Measurements from ENCODE around the gene SHPK.

The SHPK gene

GRCh38 chr17:3678821-3679530, 42.9 kb upstream of the SHPK start:
- Histone ChIP-seq H3K4me2 (ENCODE audit: low read depth, low read length, poor library complexity, severe bottlenecking) (no peak overlapping the region), H3K79me2 (ENCODE audit: insufficient read depth, low read length) (no peaks in the 10 kb centered on the region), H3K27ac (ENCODE audit: low read depth, low read length) (no peak overlapping the region), H3K9ac (ENCODE audit: low read length) (no peak overlapping the region), H3K27me3 (ENCODE audit: low read length) (no peaks in the 10 kb centered on the region), H2AFZ (ENCODE audit: low read depth, low read length, severe bottlenecking) (no peak overlapping the region), H3F3A (ENCODE audit: insufficient read depth) (no peaks in the 10 kb centered on the region), H3K9me3 (ENCODE audit: insufficient read depth, low read length) (no peaks in the 10 kb centered on the region), H3K9me2 (replicated peaks; ENCODE audit: insufficient read depth, low read length) (no peaks in the 10 kb centered on the region), H3K4me3 (ENCODE audit: insufficient read depth, low read length, poor library complexity, severe bottlenecking) (no peak overlapping the region), H4K20me1 (ENCODE audit: low read depth, low read length) (no peaks in the 10 kb centered on the region), H3K36me3 (ENCODE audit: low read length) (no peaks in the 10 kb centered on the region)
- TF ChIP-seq EZH2phosphoT487 (conservative IDR thresholded peaks at IDR 0.05; ENCODE audit: low read length) = no peak

- H3K27me3 ChIP-seq (ENCODE audit: low read length) = no peaks in the 10 kb centered on the region
- no peaks in the 10 kb centered on the region for H4K20me1 ChIP-seq (ENCODE audit: low read depth, low read length)
- no peaks in the 10 kb centered on the region for H3K36me3 ChIP-seq (ENCODE audit: low read length)
- H3K4me3 ChIP-seq (ENCODE audit: insufficient read depth, low read length, poor library complexity, severe bottlenecking) = no peak overlapping the region
- TF ChIP-seq CTCF (IDR thresholded peaks at IDR 0.05; ENCODE audit: insufficient read depth, low read length, poor library complexity, severe bottlenecking) (no peak), EZH2phosphoT487 (conservative IDR thresholded peaks at IDR 0.05; ENCODE audit: low read length) (no peak)
- H3K79me2 ChIP-seq (ENCODE audit: insufficient read depth, low read length) = no peaks in the 10 kb centered on the region
- H3K4me2 ChIP-seq (ENCODE audit: low read depth, low read length, poor library complexity, severe bottlenecking) = no peak overlapping the region
- H3K9me2 ChIP-seq (replicated peaks; ENCODE audit: insufficient read depth, low read length) = no peaks in the 10 kb centered on the region
- no peaks in the 10 kb centered on the region for H3K9me3 ChIP-seq (ENCODE audit: insufficient read depth, low read length)
- no peak overlapping the region for H3K9ac ChIP-seq (ENCODE audit: low read length)
- no peak overlapping the region for H2AFZ ChIP-seq (ENCODE audit: low read depth, low read length, severe bottlenecking)
- H3K27ac ChIP-seq (ENCODE audit: low read depth, low read length) = no peak overlapping the region
- H3F3A ChIP-seq (ENCODE audit: insufficient read depth) = no peaks in the 10 kb centered on the region
Observed at GRCh38 chr17:3678095-3678820, 42.2 kb upstream of the SHPK start.

DNA sequence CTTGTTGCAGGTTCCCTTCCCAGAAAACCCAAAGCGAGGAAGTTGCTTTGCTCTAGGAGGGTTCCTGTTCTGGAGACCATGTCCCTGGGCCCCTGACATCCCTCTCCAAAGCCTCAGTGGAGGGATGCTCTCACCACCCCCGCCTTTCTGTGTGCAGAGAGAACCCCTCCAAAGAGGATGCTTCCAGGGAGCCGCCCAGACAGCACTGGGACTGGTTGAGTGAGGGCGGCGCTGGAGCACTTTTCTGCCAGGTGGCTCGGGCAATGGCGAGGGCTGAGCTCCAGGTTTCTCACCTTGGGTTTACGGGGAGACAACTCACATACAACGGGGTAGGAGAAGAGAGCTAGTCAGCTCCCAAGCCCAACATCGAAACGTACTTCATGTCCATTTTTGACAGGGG, 39.8 kb upstream of the SHPK start:
- Histone ChIP-seq H2AFZ (ENCODE audit: low read depth, low read length, severe bottlenecking) (no peak overlapping the region), H3F3A (ENCODE audit: insufficient read depth) (0 out of 2 replicates have a peak, but pooled peaks cover 7% of the 10 kb centered on the region), H3K27me3 (ENCODE audit: low read length) (no peaks in the 10 kb centered on the region), H4K20me1 (ENCODE audit: low read depth, low read length) (no peaks in the 10 kb centered on the region), H3K36me3 (ENCODE audit: low read length) (no peaks in the 10 kb centered on the region), H3K9ac (ENCODE audit: low read length) (no peak overlapping the region), H3K4me3 (ENCODE audit: insufficient read depth, low read length, poor library complexity, severe bottlenecking) (no peak overlapping the region), H3K9me2 (replicated peaks; ENCODE audit: insufficient read depth, low read length) (no peaks in the 10 kb centered on the region), H3K27ac (ENCODE audit: low read depth, low read length) (no peak overlapping the region), H3K79me2 (ENCODE audit: insufficient read depth, low read length) (no peaks in the 10 kb centered on the region), H3K9me3 (ENCODE audit: insufficient read depth, low read length) (no peaks in the 10 kb centered on the region), H3K4me2 (ENCODE audit: low read depth, low read length, poor library complexity, severe bottlenecking) (no peak overlapping the region)
- TF ChIP-seq CTCF (IDR thresholded peaks at IDR 0.05; ENCODE audit: insufficient read depth, low read length, poor library complexity, severe bottlenecking) = no peak
- TF ChIP-seq EZH2phosphoT487 (conservative IDR thresholded peaks at IDR 0.05; ENCODE audit: low read length) = no peak

GRCh38 chr17:3672571-3672970, 36.5 kb upstream of the SHPK start:
- Histone ChIP-seq H3K27me3 (ENCODE audit: low read length) (no peaks in the 10 kb centered on the region), H3K27ac (ENCODE audit: low read depth, low read length) (no peak overlapping the region), H3K9me3 (ENCODE audit: insufficient read depth, low read length) (no peaks in the 10 kb centered on the region), H3K9ac (ENCODE audit: low read length) (no peak overlapping the region), H3K9me2 (replicated peaks; ENCODE audit: insufficient read depth, low read length) (no peaks in the 10 kb centered on the region), H3K4me3 (ENCODE audit: insufficient read depth, low read length, poor library complexity, severe bottlenecking) (no peak overlapping the region), H3K36me3 (ENCODE audit: low read length) (no peaks in the 10 kb centered on the region), H3K4me2 (ENCODE audit: low read depth, low read length, poor library complexity, severe bottlenecking) (no peak overlapping the region), H4K20me1 (ENCODE audit: low read depth, low read length) (no peaks in the 10 kb centered on the region), H3K79me2 (ENCODE audit: insufficient read depth, low read length) (peaks cover 21% of the 10 kb centered on the region), H2AFZ (ENCODE audit: low read depth, low read length, severe bottlenecking) (no peak overlapping the region), H3F3A (ENCODE audit: insufficient read depth) (0 out of 2 replicates have a peak, but pooled peaks cover 7% of the 10 kb centered on the region)
- TF ChIP-seq CTCF (IDR thresholded peaks at IDR 0.05; ENCODE audit: insufficient read depth, low read length, poor library complexity, severe bottlenecking) (no peak), EZH2phosphoT487 (conservative IDR thresholded peaks at IDR 0.05; ENCODE audit: low read length) (no peak)

All from SU-DHL-6 (cell line).